ENCODE measurements around the gene C2CD4D.

Gene C2CD4D

GRCh38 chr1:151814971-151815545 is 24.6 kb downstream of the C2CD4D start:
- DNase-seq (ENCODE audit: low read depth in 2 of 2), result no peak

GRCh38 chr1:151814426-151814825 is 25.2 kb downstream of the C2CD4D start:
- DNase-seq (ENCODE audit: low read depth in 2 of 2), result no peak

GRCh38 chr1:151813271-151813977 is 26.2 kb downstream of the C2CD4D start:
- no peak for DNase-seq (ENCODE audit: low read depth in 2 of 2)

- DNase-seq (ENCODE audit: low read depth in 2 of 2), result no peak
These were observed 28.4 kb downstream of the C2CD4D start for GRCh38 chr1:151811181-151811580.

GRCh38 chr1:151809985-151810556 is 29.5 kb downstream of the C2CD4D start:
- DNase-seq (ENCODE audit: low read depth in 2 of 2), result no peak

GRCh38 chr1:151809290-151809984 is 30.2 kb downstream of the C2CD4D start:
- no peak for DNase-seq (ENCODE audit: low read depth in 2 of 2)

- no peak for DNase-seq (ENCODE audit: low read depth in 2 of 2)
These were observed 31.9 kb downstream of the C2CD4D start for GRCh38 chr1:151807766-151808165.

- DNase-seq (ENCODE audit: low read depth in 2 of 2), result no peak
These were observed 32.5 kb downstream of the C2CD4D start for GRCh38 chr1:151807131-151807530.

- no peak for DNase-seq (ENCODE audit: low read depth in 2 of 2)
These were observed 33.5 kb downstream of the C2CD4D start for GRCh38 chr1:151806170-151806569.

- no peak for DNase-seq (ENCODE audit: low read depth in 2 of 2)
These were observed 34.4 kb downstream of the C2CD4D start, which contains the start of gene LINGO4 for GRCh38 chr1:151805066-151805820. TSS of gene LINGO4 (minus strand) at chr1:151805419. CDS start at chr1:151802704, 2,715 bp downstream.

- no peak for DNase-seq (ENCODE audit: low read depth in 2 of 2)
These were observed 35.7 kb downstream of the C2CD4D start for GRCh38 chr1:151803915-151804314.

GRCh38 chr1:151803164-151803563 is 36.5 kb downstream of the C2CD4D start:
- DNase-seq (ENCODE audit: low read depth in 2 of 2), result no peak

GRCh38 chr1:151802372-151802771 is 37.2 kb downstream of the C2CD4D start:
- no peak for DNase-seq (ENCODE audit: low read depth in 2 of 2)

- no peak for DNase-seq (ENCODE audit: low read depth in 2 of 2)
These were observed 37.8 kb downstream of the C2CD4D start for GRCh38 chr1:151801846-151802245.

- no peak for DNase-seq (ENCODE audit: low read depth in 2 of 2)
These were observed 38.3 kb downstream of the C2CD4D start for GRCh38 chr1:151801310-151801820.

GRCh38 chr1:151800830-151801229 is 38.8 kb downstream of the C2CD4D start:
- no peak for DNase-seq (ENCODE audit: low read depth in 2 of 2)

GRCh38 chr1:151799179-151800022 is 40.2 kb downstream of the C2CD4D start:
- DNase-seq (ENCODE audit: low read depth in 2 of 2), result no peak

GRCh38 chr1:151798571-151798970 is 41.0 kb downstream of the C2CD4D start:
- no peak for DNase-seq (ENCODE audit: low read depth in 2 of 2)

- DNase-seq (ENCODE audit: low read depth in 2 of 2), result no peak
These were observed 48.5 kb downstream of the C2CD4D start for GRCh38 chr1:151790940-151791651.

All from stimulated activated CD4-positive, alpha-beta T cell treated with anti-CD3 and anti-CD28 coated beads, Interleukin-1b, Interleukin-23, amount 100 ng/mL, for 4 hours (primary cell).